Kidney (tissue), 14 donors: ENCODE data around the gene LMTK3. TPM values are rescaled to one million over a fixed set of nuclear protein-coding genes. Genes with fewer than 3 reads are reported as not detected.
A peak's percentile ranks its signal among the peaks of the same experiment; 100 is the strongest.
"Not testable (repeated sequence)": the region's sequence is repeated elsewhere in the genome, so short reads cannot be mapped to it uniquely, and the experiment has no call there.

Experiments
- DNase-seq, 5 donors: peaks; one replicate each; pipeline ENCODE4 v3.0.0-alpha.2; 2013 to 2020
- FAIRE-seq: peaks from 2 replicates; lab custom pipeline; 2012; peaks lifted over from hg19 to GRCh38; lab: Jason Lieb, UNC
- H3K27ac ChIP-seq, 2 donors: one replicate each; pipeline ENCODE4 v1.7.0; 2013; ENCODE audit warnings: low read depth in 2 of 2, low read length in 2 of 2, inconsistent platforms in 1 of 2
- H3K27me3 ChIP-seq: one replicate; pipeline ENCODE4 v1.7.1; 2013; ENCODE audit warnings: low read length, inconsistent platforms; ENCODE audit not compliant: control insufficient read depth, insufficient read depth
- H3K36me3 ChIP-seq, 3 donors: one replicate each; pipeline versions ENCODE4 v1.7.0 to v1.7.1; 2013; ENCODE audit warnings: low read length in 3 of 3, control low read depth in 1 of 3, inconsistent platforms in 1 of 3; ENCODE audit not compliant: insufficient read depth in 3 of 3, control insufficient read depth in 2 of 3
- H3K4me1 ChIP-seq, 3 donors: one replicate each; pipeline versions ENCODE4 v1.7.0 to v1.7.1; 2013; ENCODE audit warnings: low read length in 3 of 3, inconsistent platforms in 1 of 3, low read depth in 1 of 3; ENCODE audit not compliant: control insufficient read depth in 2 of 3, insufficient read depth in 2 of 3
- H3K4me3 ChIP-seq, 3 donors: one replicate each; pipeline versions ENCODE4 v1.7.0 to v1.8.1; 2013; ENCODE audit warnings: low read length in 3 of 3, control low read depth in 1 of 3, inconsistent platforms in 1 of 3
- H3K9ac ChIP-seq, 3 donors: one replicate each; pipeline versions ENCODE4 v1.7.0 to v1.7.1; 2013; ENCODE audit warnings: low read length in 3 of 3, control low read depth in 1 of 3, inconsistent platforms in 1 of 3
- H3K9me3 ChIP-seq, 3 donors: one replicate each; pipeline versions ENCODE4 v1.7.0 to v1.7.1; 2013; ENCODE audit warnings: low read length in 3 of 3, control low read depth in 1 of 3, inconsistent platforms in 1 of 3; ENCODE audit not compliant: control insufficient read depth in 2 of 3, insufficient read depth in 1 of 3
- CTCF ChIP-seq: IDR thresholded peaks from 3 replicates; pipeline ENCODE4 v1.5.1; 2012; ENCODE audit warnings: mild to moderate bottlenecking, moderate library complexity, borderline replicate concordance; ENCODE audit not compliant: insufficient read depth; ENCODE audit errors: extremely low read depth
- intact Hi-C: fragments of 100-400 bp; cut with DNase I; formaldehyde crosslinking; loops from one replicate; pipeline ENCODE4 v1.11.1; 2022
- polyA plus RNA-seq: library from polyadenylated mRNA; stranded (reverse); fragments of 350-450 nt; fragmentation: Illumina TruSeq; extraction: RNeasy Lipid Tissue Mini Kit (QIAGEN cat#74804); gene quantifications from one replicate; pipeline ENCODE4 v1.2.3, GENCODE V29; 2014; ENCODE audit warnings: low read depth, low replicate concordance; ENCODE audit not compliant: insufficient read depth
- total RNA-seq: library from RNA; stranded (reverse); fragmentation: NEBNext Ultra II Directional; extraction: Animal tissue kit (Norgen Biotek cat#: 25700); gene quantifications from one replicate; pipeline ENCODE4 v1.2.1, GENCODE V29; 2021
- donor health status: control.
- donor health status: control.
- donor health status: control.
- donor health status: control.
- donor health status: control.
- donor health status: DM: yes; HTN: yes; CAD: no.
- donor health status: Normal renal cell carcinoma (clear cell type).

Gene LMTK3
- total and polyA plus RNA-seq, 2 donors from 2014 or later: 4.2 to 8.4 TPM

DNA sequence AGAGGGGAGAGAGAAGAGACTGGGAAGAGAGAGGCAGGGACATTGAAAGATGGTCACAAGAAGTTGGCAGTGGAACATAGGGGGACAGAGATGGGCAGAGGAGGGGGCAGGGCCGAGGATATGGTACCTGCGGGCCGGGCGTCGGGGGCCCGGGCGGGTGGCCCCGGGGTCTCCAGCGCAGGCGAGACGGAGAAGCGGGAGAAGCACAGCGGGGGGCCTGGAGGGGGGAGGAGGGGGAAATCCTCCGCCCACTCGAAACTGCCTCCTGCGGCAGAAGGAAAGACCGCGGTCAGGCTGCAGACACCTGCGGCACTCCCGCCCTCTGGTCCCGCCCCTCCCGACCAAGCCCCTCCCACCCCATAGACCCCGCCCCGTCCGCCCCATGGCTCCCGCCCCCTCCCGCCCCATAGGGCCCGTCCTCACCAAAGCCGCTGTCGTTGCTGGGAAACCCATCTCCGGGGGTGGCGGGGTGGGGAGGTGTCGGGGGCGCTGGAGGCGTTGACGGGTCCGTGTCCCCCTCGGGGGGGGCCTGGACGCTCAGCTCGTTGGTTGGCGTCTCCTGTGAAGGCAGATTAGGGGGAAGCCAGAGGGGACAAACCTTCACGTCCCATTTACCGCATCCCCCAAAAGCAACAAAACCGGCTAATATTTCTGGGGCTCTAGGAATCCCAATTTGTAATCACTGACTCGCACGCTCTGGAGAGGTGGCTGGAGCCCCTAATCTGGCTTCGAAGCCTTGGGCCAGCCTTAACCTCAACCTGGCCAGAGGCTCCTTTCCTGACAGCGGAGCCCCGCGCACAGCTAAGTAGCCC is 20.4 kb downstream of the LMTK3 start:
- no peak overlapping the region for H3K9ac ChIP-seq
- H3K27me3 ChIP-seq: no peaks in the 10 kb centered on the region
- H3K27ac ChIP-seq: peak overlapping the region in 1 of 2 donors; percentile 11
- FAIRE-seq: no peak
- peaks cover 0 to 11% (median 0%) of the 10 kb centered on the region in 3 donors for H3K4me1 ChIP-seq
- DNase-seq: peak in 3 of 5 donors; percentile 67 to 91 (median 89)
- H3K9me3 ChIP-seq: no peaks in the 10 kb centered on the region
- no peak for TF ChIP-seq CTCF
- no peaks in the 10 kb centered on the region for H3K36me3 ChIP-seq
- intact Hi-C loops: no loop called here
- no peak overlapping the region for H3K4me3 ChIP-seq

DNA sequence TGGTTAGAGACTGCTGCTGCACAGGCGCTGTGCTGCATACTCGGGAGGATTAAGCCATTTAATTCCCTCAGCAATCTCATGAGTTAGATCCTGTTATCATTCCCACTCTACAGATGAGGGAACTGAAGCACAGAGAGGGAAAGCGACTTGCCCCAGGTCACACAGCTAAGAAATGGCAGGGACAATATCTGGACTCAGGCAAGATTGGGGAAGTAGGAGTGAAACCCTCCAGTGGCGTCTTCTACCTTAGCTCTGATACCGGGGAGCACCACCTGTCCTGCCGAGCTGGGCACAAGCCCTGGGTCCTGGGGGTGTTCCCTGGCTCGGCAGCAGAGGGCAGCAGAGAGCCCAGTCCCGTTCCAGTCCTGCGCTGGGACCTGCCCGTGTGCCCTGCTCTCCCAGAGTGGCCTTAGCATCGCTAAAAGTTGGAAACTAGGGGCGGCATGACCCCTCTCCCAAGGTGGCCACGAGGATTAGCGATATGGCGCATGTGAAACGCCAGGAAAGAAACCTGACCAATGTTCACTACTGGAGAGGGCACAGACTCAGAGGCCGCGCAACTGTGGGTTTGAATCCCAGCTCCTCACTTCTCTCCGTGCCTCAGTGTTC is 21.9 kb downstream of the LMTK3 start:
- Histone ChIP-seq H3K27me3 (no peaks in the 10 kb centered on the region), H3K4me3 (no peak overlapping the region), H3K9ac (no peak overlapping the region), H3K36me3 (no peaks in the 10 kb centered on the region), H3K4me1 (peaks cover 0 to 9% (median 0%) of the 10 kb centered on the region in 3 donors), H3K9me3 (no peaks in the 10 kb centered on the region), H3K27ac (no peak overlapping the region)
- TF ChIP-seq CTCF: peak; percentile 79
- no peak for FAIRE-seq
- peak; percentile 66 to 90 (median 78) for DNase-seq
- intact Hi-C loops: loop anchor here (10.0 kb wide), 1 partner anchor 95 kb away; no protein-coding TSS in a partner anchor

DNA sequence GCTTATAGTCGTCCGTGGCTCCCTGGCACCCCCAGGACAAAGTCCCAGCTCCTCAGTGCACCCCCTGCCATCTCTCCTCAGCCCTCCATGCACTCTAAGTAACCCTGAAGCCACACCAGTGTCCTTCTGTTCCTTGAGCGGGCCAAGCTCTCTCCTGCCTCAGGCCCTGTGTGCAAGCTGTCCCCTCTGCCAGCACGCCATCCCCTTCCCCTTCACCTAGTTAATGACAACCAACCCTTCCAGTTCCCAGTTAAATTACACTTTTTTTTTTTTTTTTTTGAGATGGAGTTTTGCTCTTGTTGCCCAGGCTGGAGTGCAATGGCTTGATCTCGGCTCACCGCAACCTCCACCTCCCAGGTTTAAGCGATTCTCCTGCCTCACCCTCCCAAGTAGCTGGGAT is 23.2 kb downstream of the LMTK3 start:
- not testable (repeated sequence) for FAIRE-seq, H3K27me3 ChIP-seq, H3K36me3 ChIP-seq, H3K4me3 ChIP-seq, H3K27ac ChIP-seq, H3K4me1 ChIP-seq, DNase-seq, H3K9ac ChIP-seq, H3K9me3 ChIP-seq
- intact Hi-C loops: loop anchor here (10.0 kb wide), 1 partner anchor 96 kb away; no protein-coding TSS in a partner anchor

- Histone ChIP-seq H3K4me1 (peaks cover 0 to 3% (median 0%) of the 10 kb centered on the region in 3 donors), H3K9me3 (no peaks in the 10 kb centered on the region), H3K4me3 (no peak overlapping the region), H3K36me3 (no peaks in the 10 kb centered on the region), H3K27ac (peak overlapping the region; percentile 8 to 48), H3K27me3 (no peaks in the 10 kb centered on the region), H3K9ac (no peak overlapping the region)
- TF ChIP-seq CTCF: no peak
- intact Hi-C loops: loop anchor here (10.0 kb wide), 1 partner anchor 97 kb away; no protein-coding TSS in a partner anchor
- peak in 1 of 5 donors; percentile 92 for DNase-seq
- FAIRE-seq: no peak
Observed at GRCh38 chr19:48487948-48488347, 23.7 kb downstream of the LMTK3 start.
